SK-N-SH treated with all-trans-retinoic acid at 6 μM for 48 hours (cell line): ENCODE results near the gene RNF26.

Source experiments
- ATAC-seq: fragments of 200-7000 bp; cut with Tn5 transposase; 3 replicates; pipeline ENCODE4 v1.9.1; 2020; ENCODE audit warnings: mild to moderate bottlenecking, moderate library complexity
- ARNTL ChIP-seq: fragments of 450-650 bp; formaldehyde crosslinking; IDR thresholded peaks from 2 replicates; pipeline ENCODE4 v1.5.0; 2020; ENCODE audit warnings: low read depth, mild to moderate bottlenecking, moderate library complexity, borderline replicate concordance
- BACH2 ChIP-seq: fragments of 250-450 bp; sonication (Bioruptor Pico); IDR thresholded peaks from 2 replicates; pipeline ENCODE4 v1.9.0; 2021; ENCODE audit warnings: mild to moderate bottlenecking, borderline replicate concordance
- CREB5 ChIP-seq: fragments of 250-450 bp; sonication (Bioruptor Pico); IDR thresholded peaks from 2 replicates; pipeline ENCODE4 v1.5.1; 2020; ENCODE audit warnings: low read depth, mild to moderate bottlenecking, moderate library complexity
- CSDC2 ChIP-seq: fragments of 250-450 bp; sonication (Bioruptor Pico); IDR thresholded peaks from 2 replicates; pipeline ENCODE4 v1.5.0; 2020; ENCODE audit warnings: mild to moderate bottlenecking, moderate library complexity
- CSRNP3 ChIP-seq: fragments of 250-450 bp; sonication (Bioruptor Pico); IDR thresholded peaks from 2 replicates; pipeline ENCODE4 v1.5.1; 2021; ENCODE audit warnings: mild to moderate bottlenecking, moderate library complexity
- ESRRG ChIP-seq: fragments of 250-450 bp; sonication (Bioruptor Pico); IDR thresholded peaks from 2 replicates; pipeline ENCODE4 v1.6.1; 2021; ENCODE audit warnings: mild to moderate bottlenecking
- GLIS3 ChIP-seq: fragments of 250-450 bp; sonication (Bioruptor Pico); IDR thresholded peaks from 2 replicates; pipeline ENCODE4 v1.5.0; 2020; ENCODE audit warnings: mild to moderate bottlenecking, moderate library complexity
- ISL1 ChIP-seq: fragments of 250-450 bp; sonication (Bioruptor Pico); IDR thresholded peaks from 2 replicates; pipeline ENCODE4 v2.1.2; 2022; ENCODE audit warnings: mild to moderate bottlenecking, moderate library complexity
- OSR1 ChIP-seq: fragments of 250-450 bp; sonication (Bioruptor Pico); IDR thresholded peaks from 2 replicates; pipeline ENCODE4 v1.8.0; 2022; ENCODE audit warnings: moderate library complexity, mild to moderate bottlenecking, inconsistent platforms
- PATZ1 ChIP-seq: fragments of 250-450 bp; sonication (Bioruptor Pico); IDR thresholded peaks from 2 replicates; pipeline ENCODE4 v1.8.0; 2020; ENCODE audit warnings: mild to moderate bottlenecking, moderate library complexity, borderline replicate concordance
- POU6F1 ChIP-seq: fragments of 250-450 bp; sonication (Bioruptor Pico); IDR thresholded peaks from 2 replicates; pipeline ENCODE4 v1.8.0; 2021; ENCODE audit warnings: low read depth, mild to moderate bottlenecking, moderate library complexity, borderline replicate concordance
- PPARA ChIP-seq: fragments of 250-450 bp; sonication (Bioruptor Pico); IDR thresholded peaks from 2 replicates; pipeline ENCODE4 v1.5.0; 2020; ENCODE audit warnings: mild to moderate bottlenecking, borderline replicate concordance
- RARB ChIP-seq: fragments of 250-450 bp; sonication (Bioruptor Pico); IDR thresholded peaks from 2 replicates; pipeline ENCODE4 v1.8.0; 2021; ENCODE audit warnings: mild to moderate bottlenecking, moderate library complexity
- SNAI2 ChIP-seq: fragments of 250-450 bp; sonication (Bioruptor Pico); IDR thresholded peaks from 2 replicates; pipeline ENCODE4 v1.5.0; 2020; ENCODE audit warnings: mild to moderate bottlenecking, moderate library complexity
- TCF4 ChIP-seq: fragments of 250-450 bp; sonication (Bioruptor Pico); IDR thresholded peaks from 2 replicates; pipeline ENCODE4 v1.8.0; 2021; ENCODE audit warnings: mild to moderate bottlenecking, moderate library complexity, borderline replicate concordance
- TOX ChIP-seq: fragments of 250-450 bp; sonication (Bioruptor Pico); IDR thresholded peaks from 2 replicates; pipeline ENCODE4 v1.8.0; 2021; ENCODE audit warnings: mild to moderate bottlenecking, moderate library complexity, borderline replicate concordance
- TSHZ2 ChIP-seq: fragments of 250-450 bp; sonication (Bioruptor Pico); IDR thresholded peaks from 2 replicates; pipeline ENCODE4 v1.5.0; 2020; ENCODE audit warnings: mild to moderate bottlenecking, moderate library complexity
- ZC3H10 ChIP-seq: fragments of 250-450 bp; sonication (Bioruptor Pico); IDR thresholded peaks from 2 replicates; pipeline ENCODE4 v1.5.1; 2021; ENCODE audit warnings: mild to moderate bottlenecking, moderate library complexity
- ZFP3 ChIP-seq: fragments of 250-450 bp; sonication (Bioruptor Pico); IDR thresholded peaks from 2 replicates; pipeline ENCODE4 v1.5.0; 2020; ENCODE audit warnings: mild to moderate bottlenecking, moderate library complexity
- ZFP30 ChIP-seq: fragments of 450-650 bp; formaldehyde crosslinking; IDR thresholded peaks from 2 replicates; pipeline ENCODE4 v1.5.0; 2022; ENCODE audit warnings: mild to moderate bottlenecking, moderate library complexity
- ZNF565 ChIP-seq: fragments of 450-650 bp; formaldehyde crosslinking; conservative IDR thresholded peaks from 2 replicates; pipeline ENCODE4 v1.5.0; 2020; ENCODE audit warnings: low read depth, mild to moderate bottlenecking, moderate library complexity
- ZNF70 ChIP-seq: fragments of 450-650 bp; formaldehyde crosslinking; IDR thresholded peaks from 2 replicates; pipeline ENCODE4 v1.5.0; 2020; ENCODE audit warnings: mild to moderate bottlenecking, moderate library complexity
- ZNF8 ChIP-seq: fragments of 450-650 bp; formaldehyde crosslinking; IDR thresholded peaks from 2 replicates; pipeline ENCODE4 v1.5.0; 2020; ENCODE audit warnings: mild to moderate bottlenecking, moderate library complexity

Gene RNF26

GRCh38 chr11:119288219-119288618 is 46.1 kb upstream of the RNF26 start:
- no peak for TF ChIP-seq ARNTL (CRISPR knock-in tag)
- TF ChIP-seq POU6F1 (CRISPR knock-in tag), result no peak
- no peak for TF ChIP-seq RARB (CRISPR knock-in tag)
- no peak for TF ChIP-seq TCF4 (CRISPR knock-in tag)
- no peak for TF ChIP-seq OSR1
- no peak for TF ChIP-seq TSHZ2 (CRISPR knock-in tag)
- TF ChIP-seq ZC3H10 (CRISPR knock-in tag), result no peak
- TF ChIP-seq BACH2 (CRISPR knock-in tag), result no peak
- TF ChIP-seq ZNF565 (CRISPR knock-in tag), result no peak
- no peak for TF ChIP-seq ZNF8 (CRISPR knock-in tag)
- no peak for TF ChIP-seq PATZ1 (CRISPR knock-in tag)
- TF ChIP-seq CREB5 (CRISPR knock-in tag), result no peak
- ATAC-seq, result no peak

- ATAC-seq, result no peak
- TF ChIP-seq OSR1, result no peak
- TF ChIP-seq ZNF565 (CRISPR knock-in tag), result no peak
- no peak for TF ChIP-seq PATZ1 (CRISPR knock-in tag)
- no peak for TF ChIP-seq CSDC2 (CRISPR knock-in tag)
- no peak for TF ChIP-seq TOX (CRISPR knock-in tag)
- no peak for TF ChIP-seq ARNTL (CRISPR knock-in tag)
- no peak for TF ChIP-seq ISL1 (CRISPR knock-in tag)
Observed at GRCh38 chr11:119290894-119291497, 43.3 kb upstream of the RNF26 start.

- no peak for ATAC-seq
- TF ChIP-seq TOX (CRISPR knock-in tag) (no peak), ZFP3 (CRISPR knock-in tag) (no peak), ZFP30 (no peak), ESRRG (CRISPR knock-in tag) (no peak), ZNF565 (CRISPR knock-in tag) (no peak), ZNF70 (no peak), BACH2 (CRISPR knock-in tag) (no peak), CSRNP3 (CRISPR knock-in tag) (no peak), PATZ1 (CRISPR knock-in tag) (no peak), TCF4 (CRISPR knock-in tag) (no peak), CSDC2 (CRISPR knock-in tag) (no peak), ZC3H10 (CRISPR knock-in tag) (no peak), SNAI2 (no peak), GLIS3 (no peak), PPARA (no peak), CREB5 (CRISPR knock-in tag) (no peak)
Observed at GRCh38 chr11:119293461-119293860, 40.9 kb upstream of the RNF26 start.
